Fibroblast of the aortic adventitia (primary cell): Measurements from ENCODE around the gene MRPL10. TPM values are rescaled to one million over a fixed set of nuclear protein-coding genes. Genes with fewer than 3 reads are reported as not detected.

Experiments
- DNase-seq: peaks from one replicate; pipeline ENCODE4 v3.0.0-alpha.2; 2010; ENCODE audit warnings: low read depth
- H3K4me3 ChIP-seq: 2 replicates; pipeline ENCODE4 v1.5.1; 2011; ENCODE audit warnings: low read depth, mild to moderate bottlenecking, control low read depth, low read length, moderate library complexity
- CTCF ChIP-seq: IDR thresholded peaks from 2 replicates; pipeline ENCODE4 v1.5.1; 2011; ENCODE audit warnings: mild to moderate bottlenecking, low read length, control low read depth, inconsistent platforms; ENCODE audit not compliant: insufficient read depth
- total RNA-seq: library from RNA; depleted of rRNA; stranded (reverse); fragments of >200 nt; gene quantifications from 2 replicates; pipeline ENCODE4 v1.2.3, GENCODE V29; 2012; ENCODE audit warnings: low replicate concordance

MRPL10 gene
- total RNA-seq, 1 donor = 28.0 TPM

GRCh38 chr17:47797797-47798196 lies 33.5 kb downstream of the MRPL10 start:
- TF ChIP-seq CTCF = no peak
- no peak overlapping the region for H3K4me3 ChIP-seq

GRCh38 chr17:47792979-47793378 lies 38.4 kb downstream of the MRPL10 start:
- DNase-seq = no peak
- TF ChIP-seq CTCF = no peak

More at GRCh38 chr17:47797797-47798196, 33.5 kb downstream of the MRPL10 start:
- peak; percentile 19 for DNase-seq

GRCh38 chr17:47792457-47792856 lies 38.9 kb downstream of the MRPL10 start:
- DNase-seq = no peak
- no peak overlapping the region for H3K4me3 ChIP-seq
- no peak for TF ChIP-seq CTCF

More at GRCh38 chr17:47792979-47793378, 38.4 kb downstream of the MRPL10 start:
- no peak overlapping the region for H3K4me3 ChIP-seq

GRCh38 chr17:47791025-47791424 lies 40.3 kb downstream of the MRPL10 start:
- no peak for DNase-seq
- TF ChIP-seq CTCF = no peak
- H3K4me3 ChIP-seq = no peak overlapping the region

- H3K4me3 ChIP-seq = peak overlapping the region; percentile 48
- peak; percentile 54 for TF ChIP-seq CTCF
- DNase-seq = peak; percentile 34
Observed at GRCh38 chr17:47789611-47790561, 41.5 kb downstream of the MRPL10 start.

GRCh38 chr17:47785538-47786123 lies 45.7 kb downstream of the MRPL10 start:
- DNase-seq = peak; percentile 30
- TF ChIP-seq CTCF = no peak
- no peak overlapping the region for H3K4me3 ChIP-seq
